MM.1S (cell line): Measurements from ENCODE around the gene SEMA3D.

Source experiments
- EZH2 ChIP-seq: fragments of 300-600 bp; sonication (generic); optimal IDR thresholded peaks from 2 replicates; pipeline ENCODE3; 2017; ENCODE audit warnings: low read depth, mild to moderate bottlenecking, antibody characterized with exemption, low read length, mixed read lengths
- TF ChIP-seq, protein P1 (sequence below): fragments of 300-600 bp; sonication (generic); IDR thresholded peaks from 2 replicates; pipeline ENCODE4 v1.5.1; 2016; ENCODE audit warnings: antibody characterized with exemption, low read length, mixed read lengths

GRCh38 chr7:85061456-85061855, 125.4 kb downstream of the SEMA3D start:
- TF ChIP-seq, protein P1, sequence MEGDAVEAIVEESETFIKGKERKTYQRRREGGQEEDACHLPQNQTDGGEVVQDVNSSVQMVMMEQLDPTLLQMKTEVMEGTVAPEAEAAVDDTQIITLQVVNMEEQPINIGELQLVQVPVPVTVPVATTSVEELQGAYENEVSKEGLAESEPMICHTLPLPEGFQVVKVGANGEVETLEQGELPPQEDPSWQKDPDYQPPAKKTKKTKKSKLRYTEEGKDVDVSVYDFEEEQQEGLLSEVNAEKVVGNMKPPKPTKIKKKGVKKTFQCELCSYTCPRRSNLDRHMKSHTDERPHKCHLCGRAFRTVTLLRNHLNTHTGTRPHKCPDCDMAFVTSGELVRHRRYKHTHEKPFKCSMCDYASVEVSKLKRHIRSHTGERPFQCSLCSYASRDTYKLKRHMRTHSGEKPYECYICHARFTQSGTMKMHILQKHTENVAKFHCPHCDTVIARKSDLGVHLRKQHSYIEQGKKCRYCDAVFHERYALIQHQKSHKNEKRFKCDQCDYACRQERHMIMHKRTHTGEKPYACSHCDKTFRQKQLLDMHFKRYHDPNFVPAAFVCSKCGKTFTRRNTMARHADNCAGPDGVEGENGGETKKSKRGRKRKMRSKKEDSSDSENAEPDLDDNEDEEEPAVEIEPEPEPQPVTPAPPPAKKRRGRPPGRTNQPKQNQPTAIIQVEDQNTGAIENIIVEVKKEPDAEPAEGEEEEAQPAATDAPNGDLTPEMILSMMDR = no peak
- TF ChIP-seq EZH2 = no peak
